CD8-positive, alpha-beta memory T cell (primary cell): ENCODE measurements around the gene KLHDC2. TPM values are rescaled to one million over a fixed set of nuclear protein-coding genes. Genes with fewer than 3 reads are reported as not detected.
"Not testable (repeated sequence)": the region's sequence is repeated elsewhere in the genome, so short reads cannot be mapped to it uniquely, and the experiment has no call there.

Experiments
- CTCF ChIA-PET: fragments of 350-600 bp; sonication (Branson Sonifier 250); formaldehyde crosslinking; loops from one replicate; lab custom pipeline; 2021; ENCODE audit warnings: antibody characterized with exemption; lab: Charles Lee
- POLR2A ChIA-PET: fragments of 350-600 bp; sonication (Branson Sonifier 250); formaldehyde crosslinking; loops from one replicate; lab custom pipeline; 2021; ENCODE audit warnings: antibody characterized with exemption; lab: Charles Lee
- DNase-seq, 5 donors: peaks; one replicate each; pipeline versions ENCODE4 v3.0.0 to v3.0.0-alpha.2; 2020 to 2022; ENCODE audit warnings: mixed read lengths in 1 of 5
- H3K27ac ChIP-seq: one replicate; pipeline ENCODE4 v1.7.0; 2013; ENCODE audit warnings: low read depth, mild to moderate bottlenecking, low read length, moderate library complexity
- H3K27me3 ChIP-seq: 2 replicates; pipeline ENCODE4 v1.7.0; 2013; ENCODE audit warnings: low read length, mild to moderate bottlenecking; ENCODE audit not compliant: insufficient read depth, poor library complexity, severe bottlenecking
- H3K36me3 ChIP-seq: 2 replicates; pipeline ENCODE4 v1.7.0; 2013; ENCODE audit warnings: mild to moderate bottlenecking, low read length, moderate library complexity; ENCODE audit not compliant: insufficient read depth
- H3K4me1 ChIP-seq: 2 replicates; pipeline ENCODE4 v1.7.0; 2013; ENCODE audit warnings: mild to moderate bottlenecking, low read length, moderate library complexity; ENCODE audit not compliant: insufficient read depth
- H3K4me3 ChIP-seq: 2 replicates; pipeline ENCODE4 v1.7.0; 2013; ENCODE audit warnings: mild to moderate bottlenecking, low read length
- H3K9me3 ChIP-seq: 2 replicates; pipeline ENCODE4 v1.7.0; 2013; ENCODE audit warnings: mild to moderate bottlenecking, low read length
- H3K27ac Mint-ChIP-seq, 8 donors: one replicate each; pipeline ENCODE4 v1.8.0; 2020 to 2021; ENCODE audit warnings: mixed read lengths in 8 of 8, mild to moderate bottlenecking in 6 of 8, inconsistent platforms in 3 of 8, moderate library complexity in 3 of 8
- H3K27me3 Mint-ChIP-seq, 2 donors: one replicate each; pipeline ENCODE4 v1.8.0; 2020 to 2021; ENCODE audit warnings: mixed read lengths in 2 of 2, mild to moderate bottlenecking in 1 of 2, moderate library complexity in 1 of 2
- H3K36me3 Mint-ChIP-seq, 3 donors: one replicate each; pipeline ENCODE4 v1.8.0; 2020 to 2021; ENCODE audit warnings: mixed read lengths in 3 of 3, inconsistent platforms in 1 of 3, mild to moderate bottlenecking in 1 of 3
- H3K4me1 Mint-ChIP-seq, 3 donors: one replicate each; pipeline ENCODE4 v1.8.0; 2020 to 2021; ENCODE audit warnings: mixed read lengths in 3 of 3, inconsistent platforms in 1 of 3, mild to moderate bottlenecking in 1 of 3
- H3K4me3 Mint-ChIP-seq, 7 donors: one replicate each; pipeline ENCODE4 v1.8.0; 2020 to 2021; ENCODE audit warnings: mixed read lengths in 7 of 7, mild to moderate bottlenecking in 6 of 7, moderate library complexity in 4 of 7, inconsistent platforms in 2 of 7
- H3K9me3 Mint-ChIP-seq, 5 donors: one replicate each; pipeline ENCODE4 v1.8.0; 2020 to 2022; ENCODE audit warnings: mixed read lengths in 5 of 5, mild to moderate bottlenecking in 3 of 5, moderate library complexity in 2 of 5, inconsistent platforms in 1 of 5
- polyA plus RNA-seq: library from polyadenylated mRNA; unstranded; fragments of 300-500 nt; fragmentation: Illumina TruSeq; gene quantifications from one replicate; pipeline ENCODE4 v1.2.3, GENCODE V29; 2021
- total RNA-seq, 2 experiments: library from RNA; stranded (reverse); gene quantifications; one replicate each; pipeline ENCODE4 v1.2.3, GENCODE V29; 2021

Gene KLHDC2
- total and polyA plus RNA-seq, 3 experiments from 2014 or later: 28.9 to 78.7 (median 29.0) TPM

- CTCF ChIA-PET, POLR2A ChIA-PET, H3K4me3 Mint-ChIP-seq: not testable (repeated sequence)
Observed at GRCh38 chr14:49746476-49746875, 21.5 kb upstream of the KLHDC2 start.

DNA sequence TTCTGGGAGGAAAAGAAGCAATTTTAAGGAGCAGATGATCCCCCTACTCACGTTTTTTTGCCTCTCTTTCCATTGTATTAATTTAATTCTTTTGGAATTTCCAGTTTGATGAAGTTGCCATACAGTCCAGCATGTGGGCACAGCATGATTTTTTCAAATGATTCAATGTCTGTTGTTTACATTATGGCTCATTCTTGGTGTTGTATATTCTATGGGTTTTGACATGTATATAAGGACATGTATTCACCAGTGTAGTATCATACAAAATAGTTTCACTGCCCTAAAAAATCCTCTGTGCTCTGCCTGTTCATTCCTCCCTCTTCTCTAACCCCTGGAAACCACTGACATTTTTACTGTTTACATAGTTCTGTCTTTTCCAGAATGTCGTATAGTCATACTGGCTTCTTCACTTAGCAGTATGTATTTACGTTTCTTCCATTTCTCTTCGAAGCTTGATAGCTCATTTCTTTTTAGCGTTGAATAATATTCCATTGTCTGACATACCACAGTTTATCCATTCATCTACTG is 13.3 kb upstream of the KLHDC2 start:
- H3K4me3 Mint-ChIP-seq: no peak overlapping the region
- peaks cover 0 to 5% (median 0%) of the 10 kb centered on the region in 5 donors for H3K9me3 Mint-ChIP-seq
- Histone ChIP-seq H3K9me3 (no peaks in the 10 kb centered on the region), H3K27me3 (no peaks in the 10 kb centered on the region), H3K27ac (no peak overlapping the region), H3K4me3 (no peak overlapping the region), H3K4me1 (no peaks in the 10 kb centered on the region), H3K36me3 (no peaks in the 10 kb centered on the region)
- CTCF ChIA-PET: no interaction called here
- no peak overlapping the region for H3K27ac Mint-ChIP-seq
- H3K4me1 Mint-ChIP-seq: no peaks in the 10 kb centered on the region
- no peaks in the 10 kb centered on the region for H3K27me3 Mint-ChIP-seq
- POLR2A ChIA-PET: no interaction called here
- DNase-seq: no peak
- H3K36me3 Mint-ChIP-seq: peaks cover 0 to 11% (median 0%) of the 10 kb centered on the region in 3 donors

More at GRCh38 chr14:49746476-49746875, 21.5 kb upstream of the KLHDC2 start:
- H3K9me3 ChIP-seq, H3K27ac ChIP-seq, H3K4me1 Mint-ChIP-seq, H3K27me3 Mint-ChIP-seq, H3K36me3 ChIP-seq, H3K4me1 ChIP-seq, H3K27me3 ChIP-seq, H3K9me3 Mint-ChIP-seq, DNase-seq, H3K4me3 ChIP-seq: not testable (repeated sequence)
- H3K27ac Mint-ChIP-seq: peak overlapping the region in 1 of 8 donors; percentile 69
- peaks cover 3 to 52% (median 22%) of the 10 kb centered on the region in 3 donors for H3K36me3 Mint-ChIP-seq

DNA sequence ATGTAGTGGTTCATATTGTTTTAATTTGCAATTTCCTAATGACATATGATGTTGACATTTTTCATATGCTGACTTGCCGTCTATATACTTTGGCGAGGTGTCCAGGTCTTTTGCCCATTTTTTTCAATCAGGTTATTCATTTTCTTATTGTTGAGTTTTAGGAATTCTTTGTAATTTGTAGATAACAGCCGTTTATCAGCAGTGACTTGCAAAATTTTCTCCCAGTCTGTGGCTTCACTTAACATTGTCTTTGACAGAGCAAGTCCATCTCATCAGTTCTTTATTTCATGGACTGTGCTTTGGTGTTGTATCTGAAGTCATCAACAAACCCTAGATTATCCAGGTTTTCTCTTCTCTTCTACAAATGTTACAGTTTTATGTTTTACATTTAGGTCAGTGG is 12.6 kb upstream of the KLHDC2 start:
- H3K4me3 Mint-ChIP-seq: no peak overlapping the region
- POLR2A ChIA-PET: no interaction called here
- H3K4me3 ChIP-seq: no peak overlapping the region
- no peak overlapping the region for H3K27ac Mint-ChIP-seq
- H3K27ac ChIP-seq: no peak overlapping the region
- H3K9me3 ChIP-seq: no peaks in the 10 kb centered on the region
- CTCF ChIA-PET: no interaction called here
- peaks cover 0 to 5% (median 0%) of the 10 kb centered on the region in 5 donors for H3K9me3 Mint-ChIP-seq
- H3K27me3 ChIP-seq: no peaks in the 10 kb centered on the region
- no peaks in the 10 kb centered on the region for H3K4me1 Mint-ChIP-seq
- H3K27me3 Mint-ChIP-seq: peaks cover 0 to 2% of the 10 kb centered on the region in 2 donors
- no peaks in the 10 kb centered on the region for H3K4me1 ChIP-seq
- DNase-seq: no peak
- no peaks in the 10 kb centered on the region for H3K36me3 ChIP-seq
- H3K36me3 Mint-ChIP-seq: peaks cover 0 to 9% (median 0%) of the 10 kb centered on the region in 3 donors

DNA sequence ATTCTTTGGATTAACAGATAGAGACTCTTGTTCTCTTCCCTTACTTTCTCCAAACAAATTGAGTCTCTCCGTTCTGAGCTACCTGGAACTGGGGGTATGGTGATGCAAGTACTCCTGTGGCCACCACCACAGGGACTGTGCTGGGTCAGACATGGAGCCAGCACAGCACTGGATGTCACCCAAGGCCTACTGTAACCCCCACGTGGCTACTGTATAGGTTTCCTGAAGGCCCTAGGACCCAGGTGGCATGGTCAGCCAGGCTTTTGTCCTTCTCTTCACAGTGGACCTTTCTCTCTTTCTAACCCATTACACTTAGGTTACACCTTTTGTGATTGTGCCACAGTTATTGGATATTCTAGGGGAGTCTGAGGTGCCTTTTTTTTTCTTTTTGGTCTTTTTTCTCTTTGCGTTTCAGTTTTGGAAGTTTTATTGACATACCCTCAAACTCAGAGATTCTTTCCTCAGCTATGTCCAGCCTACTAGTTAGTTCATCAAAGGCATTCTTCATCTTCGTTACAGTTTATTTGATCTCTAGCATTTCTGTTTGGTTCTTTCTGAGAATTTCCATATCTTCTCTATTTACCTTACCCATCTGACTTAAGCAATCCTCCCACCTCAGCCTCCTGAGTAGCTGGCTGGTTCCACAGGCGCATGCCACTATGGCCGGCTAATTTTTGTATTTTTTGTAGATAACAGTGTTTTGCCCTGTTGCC is 6.0 kb upstream of the KLHDC2 start:
- H3K4me1 ChIP-seq: peaks cover 5% of the 10 kb centered on the region
- ChIA-PET CTCF (no interaction called here), POLR2A (no interaction called here)
- Mint-ChIP-seq H3K4me3 (no peak overlapping the region), H3K9me3 (no peaks in the 10 kb centered on the region), H3K36me3 (no peaks in the 10 kb centered on the region), H3K4me1 (peaks cover 4% of the 10 kb centered on the region in 3 donors), H3K27me3 (peaks cover 0 to 2% of the 10 kb centered on the region in 2 donors), H3K27ac (no peak overlapping the region)
- no peaks in the 10 kb centered on the region for H3K27me3 ChIP-seq
- H3K9me3 ChIP-seq: no peaks in the 10 kb centered on the region
- H3K4me3 ChIP-seq: no peak overlapping the region
- no peak for DNase-seq
- no peak overlapping the region for H3K27ac ChIP-seq
- no peaks in the 10 kb centered on the region for H3K36me3 ChIP-seq

GRCh38 chr14:49766839-49767238 is 1.1 kb upstream of the KLHDC2 start:
- peaks cover 30 to 43% (median 42%) of the 10 kb centered on the region in 3 donors for H3K4me1 Mint-ChIP-seq
- H3K9me3 Mint-ChIP-seq: peaks cover 0 to 2% (median 0%) of the 10 kb centered on the region in 5 donors
- POLR2A ChIA-PET: interaction anchor here (0.7 to 3.9 kb wide), 13 partner anchors 9 to 461 kb away, joined by 3 to 52 read pairs (median 12); partner anchors contain the start of genes DNAAF2, KLHDC1, LRR1 and MGAT2
- peak overlapping the region; percentile 86 for H3K4me3 ChIP-seq
- H3K27ac ChIP-seq: peak overlapping the region; percentile 98
- H3K4me1 ChIP-seq: peaks cover 28% of the 10 kb centered on the region
- CTCF ChIA-PET: interaction anchor here (0.8 to 4.5 kb wide), 17 partner anchors 31 to 350 kb away, joined by 3 to 59 read pairs (median 4); partner anchors contain the start of genes DNAAF2, KLHDC1, LRR1 and MGAT2
- peaks cover 0 to 3% of the 10 kb centered on the region in 2 donors for H3K27me3 Mint-ChIP-seq
- H3K27me3 ChIP-seq: no peaks in the 10 kb centered on the region
- H3K9me3 ChIP-seq: no peaks in the 10 kb centered on the region
- no peaks in the 10 kb centered on the region for H3K36me3 ChIP-seq
- H3K27ac Mint-ChIP-seq: peak overlapping the region; percentile 96 to 100 (median 99)
- H3K36me3 Mint-ChIP-seq: peaks cover 0 to 16% (median 0%) of the 10 kb centered on the region in 3 donors
- H3K4me3 Mint-ChIP-seq: peak overlapping the region; percentile 96 to 99 (median 98)
- no peak for DNase-seq

DNA sequence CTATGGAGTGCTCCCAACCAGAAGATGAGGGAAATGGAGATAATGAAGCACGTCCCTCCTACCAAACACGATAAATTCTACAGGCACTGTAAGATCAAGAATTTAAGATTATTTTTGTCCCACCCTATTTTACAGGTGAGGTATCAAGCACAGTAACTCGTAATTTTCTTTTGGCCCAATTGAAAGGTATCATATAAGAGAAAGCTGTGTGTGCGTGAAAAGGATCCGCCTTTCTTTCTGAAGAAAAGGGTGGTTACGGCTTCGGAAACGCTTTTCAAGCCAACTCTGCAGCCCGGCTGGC is 733 bp upstream of the KLHDC2 start:
- ChIA-PET POLR2A (interaction anchor here (0.5 to 3.9 kb wide), 14 partner anchors 9 to 460 kb away, joined by 3 to 52 read pairs (median 10); partner anchors contain the start of genes DNAAF2, KLHDC1, LRR1 and MGAT2), CTCF (interaction anchor here (0.8 to 4.5 kb wide), 20 partner anchors 9 to 350 kb away, joined by 3 to 59 read pairs (median 4); partner anchors contain the start of genes DNAAF2, KLHDC1, LRR1 and MGAT2)
- Histone ChIP-seq H3K36me3 (no peaks in the 10 kb centered on the region), H3K27ac (peak overlapping the region; percentile 98), H3K27me3 (no peaks in the 10 kb centered on the region), H3K4me3 (peak overlapping the region; percentile 86), H3K9me3 (no peaks in the 10 kb centered on the region), H3K4me1 (peaks cover 28% of the 10 kb centered on the region)
- Mint-ChIP-seq H3K9me3 (peaks cover 0 to 2% (median 0%) of the 10 kb centered on the region in 5 donors), H3K4me3 (peak overlapping the region; percentile 96 to 99 (median 98)), H3K36me3 (peaks cover 0 to 19% (median 0%) of the 10 kb centered on the region in 3 donors), H3K4me1 (peaks cover 30 to 43% (median 42%) of the 10 kb centered on the region in 3 donors), H3K27ac (peak overlapping the region; percentile 96 to 100 (median 99)), H3K27me3 (peaks cover 0 to 3% of the 10 kb centered on the region in 2 donors)
- no peak for DNase-seq

GRCh38 chr14:49768301-49769121 is 558 bp downstream of the KLHDC2 start:
- Mint-ChIP-seq H3K36me3 (peaks cover 0 to 22% (median 0%) of the 10 kb centered on the region in 3 donors), H3K4me1 (peaks cover 30 to 43% (median 42%) of the 10 kb centered on the region in 3 donors), H3K4me3 (peak overlapping the region; percentile 96 to 99 (median 98)), H3K27ac (peak overlapping the region; percentile 98 to 100 (median 99)), H3K9me3 (peaks cover 0 to 2% (median 0%) of the 10 kb centered on the region in 5 donors), H3K27me3 (peaks cover 0 to 3% of the 10 kb centered on the region in 2 donors)
- Histone ChIP-seq H3K4me1 (peaks cover 28% of the 10 kb centered on the region), H3K27me3 (no peaks in the 10 kb centered on the region), H3K27ac (peak overlapping the region; percentile 98), H3K4me3 (peak overlapping the region; percentile 99), H3K9me3 (no peaks in the 10 kb centered on the region), H3K36me3 (no peaks in the 10 kb centered on the region)
- DNase-seq: peak; percentile 57 to 84 (median 70)
- ChIA-PET CTCF (interaction anchor here (0.7 to 4.5 kb wide), 27 partner anchors 7 to 348 kb away, joined by 3 to 59 read pairs (median 4); partner anchors contain the start of genes DNAAF2, KLHDC1, LRR1 and MGAT2), POLR2A (interaction anchor here (0.8 to 3.9 kb wide), 16 partner anchors 12 to 463 kb away, joined by 3 to 52 read pairs (median 7); partner anchors contain the start of genes DNAAF2, KLHDC1, LRR1 and MGAT2)
